Testis (tissue), 3 donors: ENCODE results near the gene TAF7. TPM values are rescaled to one million over a fixed set of nuclear protein-coding genes. Genes with fewer than 3 reads are reported as not detected.
"Not testable (repeated sequence)": the region's sequence is repeated elsewhere in the genome, so short reads cannot be mapped to it uniquely, and the experiment has no call there.

Experiments
- DNase-seq: peaks from one replicate; pipeline ENCODE4 v3.0.0-alpha.2; 2019
- H3K27ac ChIP-seq, 2 donors: fragments of 200-600 bp; sonication (generic); one replicate each; pipeline ENCODE4 v1.5.1; 2019
- H3K27me3 ChIP-seq: fragments of 200-600 bp; sonication (generic); one replicate; pipeline ENCODE4 v1.5.1; 2019
- H3K36me3 ChIP-seq: fragments of 200-600 bp; sonication (generic); one replicate; pipeline ENCODE4 v1.5.1; 2017; ENCODE audit warnings: low read depth; ENCODE audit errors: missing control alignments
- H3K4me1 ChIP-seq: fragments of 200-600 bp; sonication (generic); one replicate; pipeline ENCODE4 v1.5.1; 2019
- H3K4me3 ChIP-seq, 2 donors: fragments of 200-600 bp; sonication (generic); one replicate each; pipeline ENCODE4 v1.5.1; 2017 to 2019
- H3K9me3 ChIP-seq: fragments of 200-600 bp; sonication (generic); one replicate; pipeline ENCODE4 v1.5.1; 2017
- CTCF ChIP-seq, 3 experiments: fragments of 450-650 bp in 2 of 3; fragments of 200-600 bp in 1 of 3; sonication (generic) in 1 of 3; IDR thresholded peaks; one replicate each; pipeline ENCODE4 v1.5.1; 2016 to 2019; ENCODE audit warnings: antibody characterized with exemption in 3 of 3, mild to moderate bottlenecking in 2 of 3, moderate library complexity in 1 of 3
- POLR2A ChIP-seq: fragments of 450-650 bp; IDR thresholded peaks from one replicate; pipeline ENCODE4 v1.6.1; 2017; ENCODE audit warnings: antibody characterized with exemption, mild to moderate bottlenecking, moderate library complexity
- WGBS, 2 donors: methylation state at CpG; one replicate each; pipeline ENCODE4 v1.1.5; 2018; 5-methylcytosine and 5-hydroxymethylcytosine counted together
- intact Hi-C: fragments of 100-400 bp; cut with DNase I; formaldehyde crosslinking; loops from one replicate; pipeline ENCODE4 v1.15.1; 2023; ENCODE audit warnings: low total_unique reads
- polyA plus RNA-seq: library from polyadenylated mRNA; stranded (reverse); fragments of 350-450 nt; fragmentation: Illumina TruSeq; extraction: RNeasy Lipid Tissue Mini Kit (QIAGEN cat#74804); gene quantifications from one replicate; pipeline ENCODE4 v1.2.3, GENCODE V29; 2014; ENCODE audit warnings: low read depth, low replicate concordance; ENCODE audit not compliant: insufficient read depth
- total RNA-seq, 2 donors: library from RNA; depleted of rRNA; stranded (reverse); fragments of >200 nt; gene quantifications; one replicate each; pipeline ENCODE4 v1.2.3, GENCODE V29; 2016

Gene TAF7
- total and polyA plus RNA-seq, 3 donors from 2014 or later, result 112 to 137 (median 131) TPM

- Histone ChIP-seq H3K4me1 (no peaks in the 10 kb centered on the region), H3K36me3 (no peaks in the 10 kb centered on the region), H3K27me3 (no peaks in the 10 kb centered on the region), H3K27ac (peak within 1 kb of the TSS in 1 of 2 donors; percentile 14), H3K4me3 (peak within 1 kb of the TSS in 1 of 2 donors; percentile 46), H3K9me3 (no peaks in the 10 kb centered on the region)
- intact Hi-C loops, result no loop called here
- peak; percentile 80 for DNase-seq
- WGBS, 2 donors, result 7 to 9% methylated on average over 26 to 27 of the region's 27 CpGs
- TF ChIP-seq POLR2A (no peak), CTCF (IDR thresholded peaks at IDR 0.05) (peak; percentile 58 to 62 (median 59))
Measured at GRCh38 chr5:141338538-141339306, 18.1 kb upstream of the TAF7 start, which contains the start of gene PCDHGA2. Gene PCDHGA2 (plus strand): TSS chr5:141338760.

- H3K27me3 ChIP-seq, H3K36me3 ChIP-seq, H3K4me1 ChIP-seq, H3K27ac ChIP-seq, intact Hi-C loops, H3K9me3 ChIP-seq, H3K4me3 ChIP-seq, DNase-seq: not testable (repeated sequence)
- WGBS, 2 donors, result 11 to 30% methylated on average over 2 to 27 of the region's 39 CpGs
Measured at GRCh38 chr5:141332571-141332970, 12.0 kb upstream of the TAF7 start.

- Histone ChIP-seq H3K9me3 (no peaks in the 10 kb centered on the region), H3K27ac (no peak within 1 kb of the TSS), H3K36me3 (no peaks in the 10 kb centered on the region), H3K4me3 (no peak within 1 kb of the TSS), H3K27me3 (no peaks in the 10 kb centered on the region), H3K4me1 (no peaks in the 10 kb centered on the region)
- WGBS, 2 donors, result 15 to 26% methylated on average over 21 of the region's 21 CpGs
- TF ChIP-seq CTCF (IDR thresholded peaks at IDR 0.05) (peak in 2 of 3 experiments; percentile 8 to 23), POLR2A (no peak)
- intact Hi-C loops, result no loop called here
- peak; percentile 79 for DNase-seq
Measured at GRCh38 chr5:141330299-141331080, 9.9 kb upstream of the TAF7 start, which contains the start of gene PCDHGA1. Gene PCDHGA1 (plus strand): TSS chr5:141330514.

GRCh38 chr5:141328231-141328630 is 7.6 kb upstream of the TAF7 start:
- H3K9me3 ChIP-seq, result no peaks in the 10 kb centered on the region
- H3K36me3 ChIP-seq, result no peaks in the 10 kb centered on the region
- intact Hi-C loops, result no loop called here
- DNase-seq, result no peak
- H3K4me1 ChIP-seq, result no peaks in the 10 kb centered on the region
- no peaks in the 10 kb centered on the region for H3K27me3 ChIP-seq
- no peak overlapping the region for H3K4me3 ChIP-seq
- TF ChIP-seq CTCF (IDR thresholded peaks at IDR 0.05) (no peak), POLR2A (no peak)
- H3K27ac ChIP-seq, result no peak overlapping the region
- WGBS, 2 donors, result 79 to 80% methylated on average over 1 to 8 of the region's 8 CpGs
